Measurements from ENCODE around the gene CX3CR1.

The CX3CR1 gene

GRCh38 chr3:39220407-39221140 is 59.3 kb downstream of the CX3CR1 start:
- H3K27ac ChIP-seq: no peak overlapping the region
- TF ChIP-seq, protein P1, sequence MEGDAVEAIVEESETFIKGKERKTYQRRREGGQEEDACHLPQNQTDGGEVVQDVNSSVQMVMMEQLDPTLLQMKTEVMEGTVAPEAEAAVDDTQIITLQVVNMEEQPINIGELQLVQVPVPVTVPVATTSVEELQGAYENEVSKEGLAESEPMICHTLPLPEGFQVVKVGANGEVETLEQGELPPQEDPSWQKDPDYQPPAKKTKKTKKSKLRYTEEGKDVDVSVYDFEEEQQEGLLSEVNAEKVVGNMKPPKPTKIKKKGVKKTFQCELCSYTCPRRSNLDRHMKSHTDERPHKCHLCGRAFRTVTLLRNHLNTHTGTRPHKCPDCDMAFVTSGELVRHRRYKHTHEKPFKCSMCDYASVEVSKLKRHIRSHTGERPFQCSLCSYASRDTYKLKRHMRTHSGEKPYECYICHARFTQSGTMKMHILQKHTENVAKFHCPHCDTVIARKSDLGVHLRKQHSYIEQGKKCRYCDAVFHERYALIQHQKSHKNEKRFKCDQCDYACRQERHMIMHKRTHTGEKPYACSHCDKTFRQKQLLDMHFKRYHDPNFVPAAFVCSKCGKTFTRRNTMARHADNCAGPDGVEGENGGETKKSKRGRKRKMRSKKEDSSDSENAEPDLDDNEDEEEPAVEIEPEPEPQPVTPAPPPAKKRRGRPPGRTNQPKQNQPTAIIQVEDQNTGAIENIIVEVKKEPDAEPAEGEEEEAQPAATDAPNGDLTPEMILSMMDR (conservative IDR thresholded peaks at IDR 0.05): no peak

DNA sequence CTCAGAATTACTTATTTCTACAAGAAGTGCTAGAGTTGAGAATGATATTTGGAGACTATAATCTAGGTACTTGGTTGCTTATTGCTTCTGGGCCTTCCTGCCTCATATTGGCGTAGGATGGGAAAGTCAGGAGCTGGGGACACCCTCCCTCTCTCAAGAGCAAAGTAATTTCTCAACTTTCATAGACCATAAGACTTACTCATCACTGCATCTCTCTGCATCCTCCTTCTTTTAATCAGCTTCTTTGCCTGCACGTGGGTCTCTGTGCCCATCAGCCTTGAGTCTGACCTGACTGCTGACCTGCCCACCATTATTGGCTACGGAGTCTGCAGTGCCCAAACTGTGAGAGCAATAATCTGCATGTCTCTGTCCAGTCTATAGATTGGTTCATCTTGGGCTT is 60.1 kb downstream of the CX3CR1 start:
- no peak overlapping the region for H3K27ac ChIP-seq
- TF ChIP-seq, protein P1 (conservative IDR thresholded peaks at IDR 0.05): no peak

GRCh38 chr3:39216176-39216790 is 63.6 kb downstream of the CX3CR1 start:
- TF ChIP-seq, protein P1 (conservative IDR thresholded peaks at IDR 0.05): no peak
- no peak overlapping the region for H3K27ac ChIP-seq

DNA sequence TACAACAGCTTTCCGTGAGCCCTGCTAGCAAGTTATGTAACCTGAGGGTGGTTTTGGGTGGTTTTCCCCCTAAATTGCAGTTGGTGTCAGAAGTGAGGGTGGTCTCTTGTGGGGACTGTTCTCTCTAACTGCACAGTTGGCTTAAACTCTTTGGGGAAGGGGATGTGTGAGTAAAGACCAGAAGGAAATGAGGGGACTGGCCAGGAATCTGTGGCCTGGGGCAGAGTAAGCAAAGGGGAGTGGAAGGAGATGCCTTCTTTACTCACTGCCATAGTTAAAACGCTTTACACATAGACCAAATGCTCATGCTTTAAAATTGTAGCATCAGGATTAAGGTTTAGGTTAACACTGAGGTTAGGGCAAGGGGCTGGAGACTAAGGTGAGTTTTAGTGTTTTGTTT is 66.2 kb downstream of the CX3CR1 start:
- TF ChIP-seq, protein P1 (conservative IDR thresholded peaks at IDR 0.05): no peak
- H3K27ac ChIP-seq: no peak overlapping the region
